IPS DF 6.9 (cell line): Measurements from ENCODE around the gene ARHGAP33.
"Not testable (repeated sequence)": the region's sequence is repeated elsewhere in the genome, so short reads cannot be mapped to it uniquely, and the experiment has no call there.

Experiments
- DNase-seq: peaks from one replicate; pipeline ENCODE4 v3.0.0-alpha.2; 2013; ENCODE audit warnings: low read depth, low spot score
- H3K27ac ChIP-seq: one replicate; pipeline ENCODE4 v1.5.1; 2013; ENCODE audit warnings: low read length, control low read depth
- H3K27me3 ChIP-seq: 2 replicates; pipeline ENCODE4 v1.6.1; 2013; ENCODE audit warnings: mild to moderate bottlenecking, low read length; ENCODE audit not compliant: control insufficient read depth, insufficient read depth
- H3K36me3 ChIP-seq: 2 replicates; pipeline ENCODE4 v1.6.1; 2013; ENCODE audit warnings: low read length; ENCODE audit not compliant: control insufficient read depth, insufficient read depth
- H3K4me1 ChIP-seq: 2 replicates; pipeline ENCODE4 v1.6.1; 2013; ENCODE audit warnings: low read length; ENCODE audit not compliant: control insufficient read depth, insufficient read depth
- H3K4me3 ChIP-seq: 2 replicates; pipeline ENCODE4 v1.5.1; 2013; ENCODE audit warnings: mild to moderate bottlenecking, low read length
- H3K9me3 ChIP-seq: 2 replicates; pipeline ENCODE4 v1.6.1; 2013; ENCODE audit warnings: low read length, inconsistent platforms; ENCODE audit not compliant: control insufficient read depth, insufficient read depth
- WGBS: extraction: QIAGEN DNeasy Blood & Tissue Kit; methylation state at CpG from one replicate; pipeline ENCODE4 v1.1.7; 2013; ENCODE audit warnings: mixed read lengths, missing lambda C conversion rate; ENCODE audit not compliant: insufficient read length, insufficient coverage; 5-methylcytosine and 5-hydroxymethylcytosine counted together

Gene ARHGAP33

GRCh38 chr19:35816262-35816661, 40.9 kb downstream of the ARHGAP33 start:
- no peaks in the 10 kb centered on the region for H3K9me3 ChIP-seq
- H3K27ac ChIP-seq = no peak overlapping the region
- H3K36me3 ChIP-seq = no peaks in the 10 kb centered on the region
- H3K4me1 ChIP-seq = no peaks in the 10 kb centered on the region
- no peak overlapping the region for H3K4me3 ChIP-seq
- H3K27me3 ChIP-seq = no peaks in the 10 kb centered on the region
- DNase-seq = no peak
- no CpG with 5 or more reads among the region's 6 CpGs for WGBS

DNA sequence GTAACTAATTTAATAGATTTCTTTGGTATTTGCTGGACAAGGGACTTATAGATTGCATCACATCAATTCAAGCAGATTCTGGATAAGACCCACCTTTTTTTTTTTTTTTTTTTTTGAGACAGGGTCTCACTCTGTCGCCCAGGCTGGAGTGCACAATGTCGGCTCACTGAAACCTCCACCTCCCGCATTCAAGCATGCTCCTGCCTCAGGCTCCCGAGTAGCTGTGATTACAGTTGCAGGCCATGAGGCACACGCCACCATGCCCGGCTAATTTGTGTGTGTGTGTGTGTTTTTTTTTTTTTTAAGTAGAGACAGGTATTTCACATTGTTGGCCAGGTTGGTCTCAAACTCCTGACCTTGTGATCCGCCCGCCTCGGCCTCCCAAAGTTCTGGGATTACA, 41.5 kb downstream of the ARHGAP33 start:
- WGBS = no CpG with 5 or more reads among the region's 9 CpGs
- Histone ChIP-seq H3K9me3 (no peaks in the 10 kb centered on the region), H3K27ac (no peak overlapping the region), H3K4me1 (no peaks in the 10 kb centered on the region), H3K4me3 (no peak overlapping the region), H3K27me3 (no peaks in the 10 kb centered on the region), H3K36me3 (no peaks in the 10 kb centered on the region)
- no peak for DNase-seq

- WGBS = 100% methylated on average over 1 of the region's 3 CpGs
- Histone ChIP-seq H3K4me1 (no peaks in the 10 kb centered on the region), H3K4me3 (no peak overlapping the region), H3K27me3 (no peaks in the 10 kb centered on the region; the same call in 1 of the 2 replicates), H3K36me3 (no peaks in the 10 kb centered on the region), H3K27ac (no peak overlapping the region), H3K9me3 (no peaks in the 10 kb centered on the region)
- no peak for DNase-seq
These were observed 43.1 kb downstream of the ARHGAP33 start for GRCh38 chr19:35818445-35818844.

GRCh38 chr19:35822579-35822978, 47.2 kb downstream of the ARHGAP33 start:
- no peaks in the 10 kb centered on the region for H3K4me1 ChIP-seq
- no peak overlapping the region for H3K4me3 ChIP-seq
- no peaks in the 10 kb centered on the region for H3K36me3 ChIP-seq
- H3K27ac ChIP-seq = no peak overlapping the region
- H3K27me3 ChIP-seq = no peaks in the 10 kb centered on the region; the same call in 1 of the 2 replicates
- DNase-seq = no peak
- WGBS = no CpG with 5 or more reads among the region's 3 CpGs
- no peaks in the 10 kb centered on the region for H3K9me3 ChIP-seq

- Histone ChIP-seq H3K4me3 (no peak overlapping the region), H3K27ac (no peak overlapping the region)
- no CpG with 5 or more reads among the region's 5 CpGs for WGBS
These were observed 48.8 kb downstream of the ARHGAP33 start for GRCh38 chr19:35824150-35824549.

DNA sequence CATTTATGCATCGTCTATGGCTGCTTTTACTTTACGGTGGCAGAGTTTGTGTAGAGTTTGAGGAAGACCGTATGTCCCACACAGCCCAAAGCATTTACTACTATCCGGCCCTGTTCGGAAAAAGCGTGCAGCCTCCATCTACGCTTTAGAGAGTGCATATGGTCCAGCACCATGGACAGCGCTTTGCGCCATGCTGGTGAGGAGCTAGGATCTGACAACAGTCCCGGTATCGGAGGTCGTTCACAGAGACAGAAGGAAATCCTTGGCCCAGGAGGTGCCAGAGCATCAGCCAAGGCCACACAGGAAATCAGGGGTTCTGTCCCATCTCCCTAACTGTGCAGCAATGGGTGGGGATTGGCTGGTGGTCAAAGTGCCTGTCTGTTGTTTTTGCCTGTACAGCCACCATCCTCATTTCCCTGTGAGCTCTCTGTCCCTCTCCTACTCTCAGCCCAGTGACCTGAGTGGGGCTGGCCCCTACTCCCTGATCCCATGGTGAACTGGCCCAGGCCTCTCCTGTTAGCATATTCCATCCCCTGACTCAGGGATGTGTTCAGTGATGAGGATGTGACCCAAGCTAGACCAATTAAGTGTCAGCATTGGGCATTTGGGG, 53.4 kb downstream of the ARHGAP33 start:
- Histone ChIP-seq H3K27me3 (no peaks in the 10 kb centered on the region), H3K9me3 (no peaks in the 10 kb centered on the region), H3K36me3 (no peaks in the 10 kb centered on the region), H3K4me3 (no peak overlapping the region), H3K4me1 (no peaks in the 10 kb centered on the region; the same call in 1 of the 2 replicates), H3K27ac (no peak overlapping the region)
- WGBS = no CpG with 5 or more reads among the region's 12 CpGs
- DNase-seq = no peak

More at GRCh38 chr19:35824150-35824549, 48.8 kb downstream of the ARHGAP33 start:
- DNase-seq = no peak
- H3K36me3 ChIP-seq = no peaks in the 10 kb centered on the region
- no peaks in the 10 kb centered on the region for H3K9me3 ChIP-seq
- H3K4me1 ChIP-seq = no peaks in the 10 kb centered on the region
- no peaks in the 10 kb centered on the region; the same call in 1 of the 2 replicates for H3K27me3 ChIP-seq

GRCh38 chr19:35830986-35831385, 55.6 kb downstream of the ARHGAP33 start:
- H3K4me1 ChIP-seq = no peaks in the 10 kb centered on the region; the same call in 1 of the 2 replicates
- WGBS = no CpG with 5 or more reads among the region's 18 CpGs
- H3K4me3 ChIP-seq = no peak overlapping the region
- H3K27ac ChIP-seq = no peak overlapping the region
- H3K36me3 ChIP-seq = no peaks in the 10 kb centered on the region
- H3K9me3 ChIP-seq = no peaks in the 10 kb centered on the region
- DNase-seq = no peak
- H3K27me3 ChIP-seq = no peaks in the 10 kb centered on the region

GRCh38 chr19:35832054-35832453, 56.7 kb downstream of the ARHGAP33 start:
- no CpG with 5 or more reads among the region's 4 CpGs for WGBS
- no peak overlapping the region for H3K4me3 ChIP-seq
- no peaks in the 10 kb centered on the region for H3K36me3 ChIP-seq
- no peaks in the 10 kb centered on the region; the same call in 1 of the 2 replicates for H3K4me1 ChIP-seq
- H3K27ac ChIP-seq = no peak overlapping the region
- no peak for DNase-seq
- H3K9me3 ChIP-seq = no peaks in the 10 kb centered on the region
- H3K27me3 ChIP-seq = no peaks in the 10 kb centered on the region

- Histone ChIP-seq H3K4me1 (no peaks in the 10 kb centered on the region; the same call in 1 of the 2 replicates), H3K27me3 (no peaks in the 10 kb centered on the region), H3K36me3 (no peaks in the 10 kb centered on the region), H3K27ac (no peak overlapping the region), H3K9me3 (no peaks in the 10 kb centered on the region), H3K4me3 (no peak overlapping the region)
- no CpG with 5 or more reads among the region's 7 CpGs for WGBS
- no peak for DNase-seq
These were observed 58.6 kb downstream of the ARHGAP33 start for GRCh38 chr19:35833972-35834371.

GRCh38 chr19:35836096-35836495, 60.7 kb downstream of the ARHGAP33 start:
- not testable (repeated sequence) for H3K4me3 ChIP-seq, H3K4me1 ChIP-seq, DNase-seq, H3K27me3 ChIP-seq, H3K27ac ChIP-seq, H3K9me3 ChIP-seq, H3K36me3 ChIP-seq
- WGBS = no CpG with 5 or more reads among the region's 11 CpGs
